Astrocyte of the spinal cord (primary cell): Measurements from ENCODE around the gene KRTAP9-8.

ENCODE experiments used
- DNase-seq: peaks from one replicate; pipeline ENCODE4 v3.0.0; 2011; ENCODE audit warnings: low read depth, low spot score
- H3K4me3 ChIP-seq: 2 replicates; pipeline ENCODE4 v1.5.1; 2011; ENCODE audit warnings: low read depth, mild to moderate bottlenecking, low read length, moderate library complexity
- in situ Hi-C: cut with HindIII; loops from 2 replicates; pipeline ENCODE4 v1.10.0; 2017; ENCODE audit warnings: low sequenced_read_pairs
- TF ChIP-seq, protein P1 (sequence below): IDR thresholded peaks from 2 replicates; pipeline ENCODE4 v1.5.1; 2012; ENCODE audit warnings: low read depth, mild to moderate bottlenecking, low read length, inconsistent platforms

KRTAP9-8 gene

DNA sequence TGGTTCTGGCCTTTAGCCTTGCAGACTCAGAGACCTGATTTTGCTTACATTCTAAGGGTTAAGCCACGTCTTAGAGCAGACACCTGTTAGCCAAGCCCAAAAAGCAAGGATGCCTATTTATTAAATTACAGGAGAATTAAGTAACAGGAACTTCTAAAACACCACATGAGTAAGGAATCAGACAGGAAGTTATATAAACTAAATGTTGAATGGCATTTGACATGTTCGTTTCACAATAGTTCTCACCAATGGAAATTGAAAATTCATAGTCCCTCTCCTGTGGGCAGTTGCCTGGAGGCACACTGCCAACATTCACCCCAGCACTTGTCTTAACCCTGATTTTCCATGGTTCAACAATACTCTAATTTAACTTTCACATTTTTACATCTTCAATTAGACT, 46.7 kb downstream of the KRTAP9-8 start:
- TF ChIP-seq, protein P1, sequence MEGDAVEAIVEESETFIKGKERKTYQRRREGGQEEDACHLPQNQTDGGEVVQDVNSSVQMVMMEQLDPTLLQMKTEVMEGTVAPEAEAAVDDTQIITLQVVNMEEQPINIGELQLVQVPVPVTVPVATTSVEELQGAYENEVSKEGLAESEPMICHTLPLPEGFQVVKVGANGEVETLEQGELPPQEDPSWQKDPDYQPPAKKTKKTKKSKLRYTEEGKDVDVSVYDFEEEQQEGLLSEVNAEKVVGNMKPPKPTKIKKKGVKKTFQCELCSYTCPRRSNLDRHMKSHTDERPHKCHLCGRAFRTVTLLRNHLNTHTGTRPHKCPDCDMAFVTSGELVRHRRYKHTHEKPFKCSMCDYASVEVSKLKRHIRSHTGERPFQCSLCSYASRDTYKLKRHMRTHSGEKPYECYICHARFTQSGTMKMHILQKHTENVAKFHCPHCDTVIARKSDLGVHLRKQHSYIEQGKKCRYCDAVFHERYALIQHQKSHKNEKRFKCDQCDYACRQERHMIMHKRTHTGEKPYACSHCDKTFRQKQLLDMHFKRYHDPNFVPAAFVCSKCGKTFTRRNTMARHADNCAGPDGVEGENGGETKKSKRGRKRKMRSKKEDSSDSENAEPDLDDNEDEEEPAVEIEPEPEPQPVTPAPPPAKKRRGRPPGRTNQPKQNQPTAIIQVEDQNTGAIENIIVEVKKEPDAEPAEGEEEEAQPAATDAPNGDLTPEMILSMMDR: no peak
- DNase-seq: no peak
- in situ Hi-C loops: no loop called here
- no peak overlapping the region for H3K4me3 ChIP-seq

DNA sequence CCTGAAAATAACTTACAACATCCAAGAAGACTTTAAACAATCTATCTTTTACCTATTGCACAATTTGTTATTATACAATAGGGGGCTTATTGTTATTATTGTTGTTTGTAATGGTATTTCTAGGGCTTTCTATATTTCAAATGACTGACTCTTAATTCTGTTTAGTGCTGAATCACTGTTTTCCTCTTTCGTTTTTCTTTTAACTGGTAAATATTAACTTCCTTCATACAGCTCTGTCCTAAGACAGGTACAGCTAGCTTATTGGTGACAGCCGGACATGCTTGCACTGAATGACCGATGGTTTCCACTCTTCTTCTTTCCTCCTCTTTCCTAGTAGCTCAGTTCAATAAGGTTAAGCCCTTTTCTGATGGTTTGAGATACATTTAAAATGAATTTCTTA, 49.3 kb downstream of the KRTAP9-8 start:
- TF ChIP-seq, protein P1: no peak
- in situ Hi-C loops: no loop called here
- DNase-seq: no peak
- H3K4me3 ChIP-seq: no peak overlapping the region
